Thoracic aorta (tissue), 2 donors: ENCODE data around the gene INHBE. TPM values are rescaled to one million over a fixed set of nuclear protein-coding genes. Genes with fewer than 3 reads are reported as not detected.

ENCODE experiments used
- ATAC-seq: fragments of 150-250 bp; one replicate; pipeline ENCODE4 v1.8.0; 2017; ENCODE audit warnings: low read depth; ENCODE audit not compliant: insufficient number of reproducible peaks, low FRiP score
- DNase-seq: peaks from one replicate; pipeline ENCODE4 v3.0.0-alpha.2; 2020; ENCODE audit warnings: low spot score
- H3K27ac ChIP-seq, 2 donors: fragments of 200-600 bp; sonication (generic); 1 replicate in 1 of 2; 2 replicates in 1 of 2; pipeline ENCODE4 v1.5.1; 2016; ENCODE audit warnings: mild to moderate bottlenecking in 2 of 2, moderate library complexity in 2 of 2
- H3K27me3 ChIP-seq: fragments of 200-600 bp; sonication (generic); replicated peaks from 2 replicates; pipeline ENCODE4 v1.6.0; 2016; ENCODE audit warnings: mild to moderate bottlenecking; ENCODE audit not compliant: insufficient read depth
- H3K36me3 ChIP-seq: fragments of 200-600 bp; sonication (generic); one replicate; pipeline ENCODE4 v1.5.1; 2016
- H3K4me1 ChIP-seq, 2 donors: fragments of 200-600 bp; sonication (generic); 1 replicate in 1 of 2; 2 replicates in 1 of 2; pipeline versions ENCODE4 v1.5.1 to v1.6.0; 2016; ENCODE audit warnings: low read depth in 2 of 2, mild to moderate bottlenecking in 1 of 2; ENCODE audit not compliant: control insufficient read depth in 1 of 2
- H3K4me3 ChIP-seq: fragments of 200-600 bp; sonication (generic); 2 replicates; pipeline ENCODE4 v1.5.1; 2016; ENCODE audit warnings: mild to moderate bottlenecking
- H3K9me3 ChIP-seq: fragments of 200-600 bp; sonication (generic); 2 replicates; pipeline ENCODE4 v1.5.1; 2016
- CTCF ChIP-seq: fragments of 200-600 bp; sonication (generic); IDR thresholded peaks from one replicate; pipeline ENCODE4 v1.5.1; 2019; ENCODE audit warnings: antibody characterized with exemption
- total RNA-seq, 2 donors: library from RNA; depleted of rRNA; stranded (reverse); fragments of >200 nt; gene quantifications; one replicate each; pipeline versions ENCODE4 v1.1.0 to v1.2.3, GENCODE V29; 2016

INHBE gene
- total RNA-seq, 2 donors from 2014 or later = not detected

- H3K4me3 ChIP-seq = no peak overlapping the region
- no peaks in the 10 kb centered on the region for H3K9me3 ChIP-seq
- H3K36me3 ChIP-seq = no peaks in the 10 kb centered on the region
- peaks cover 9 to 32% of the 10 kb centered on the region in 2 donors for H3K4me1 ChIP-seq
- DNase-seq (no peak), ATAC-seq (no peak)
- no peaks in the 10 kb centered on the region for H3K27me3 ChIP-seq
- no peak for TF ChIP-seq CTCF
- H3K27ac ChIP-seq = no peak overlapping the region
These were observed 918 bp upstream of the INHBE start for GRCh38 chr12:57454213-57454565.

GRCh38 chr12:57455374-57456144 is 452 bp downstream of the INHBE start:
- Histone ChIP-seq H3K27ac (no peak overlapping the region), H3K27me3 (no peaks in the 10 kb centered on the region), H3K36me3 (no peaks in the 10 kb centered on the region), H3K4me1 (peaks cover 12 to 37% of the 10 kb centered on the region in 2 donors), H3K9me3 (no peaks in the 10 kb centered on the region), H3K4me3 (peak overlapping the region; percentile 22)
- no peak for TF ChIP-seq CTCF
- no peak for DNase-seq
- ATAC-seq = no peak

GRCh38 chr12:57456145-57456700 is 1.1 kb downstream of the INHBE start:
- no peak for ATAC-seq
- TF ChIP-seq CTCF = peak; percentile 47

GRCh38 chr12:57456737-57457490 is 1.8 kb downstream of the INHBE start:
- TF ChIP-seq CTCF = no peak
- DNase-seq = no peak

More at GRCh38 chr12:57456145-57456700, 1.1 kb downstream of the INHBE start:
- Histone ChIP-seq H3K27me3 (no peaks in the 10 kb centered on the region), H3K9me3 (no peaks in the 10 kb centered on the region), H3K36me3 (no peaks in the 10 kb centered on the region), H3K4me1 (peaks cover 18 to 38% of the 10 kb centered on the region in 2 donors), H3K4me3 (peak overlapping the region; percentile 22), H3K27ac (no peak overlapping the region)
- DNase-seq = no peak

GRCh38 chr12:57458665-57459054 is 3.6 kb downstream of the INHBE start:
- DNase-seq = no peak
- ATAC-seq = no peak
- Histone ChIP-seq H3K27me3 (no peaks in the 10 kb centered on the region), H3K36me3 (no peaks in the 10 kb centered on the region), H3K4me1 (peaks cover 12 to 18% of the 10 kb centered on the region in 2 donors), H3K27ac (peak overlapping the region; percentile 43 to 64), H3K4me3 (peak overlapping the region; percentile 71), H3K9me3 (no peaks in the 10 kb centered on the region)
- no peak for TF ChIP-seq CTCF

More at GRCh38 chr12:57456737-57457490, 1.8 kb downstream of the INHBE start:
- H3K4me3 ChIP-seq = no peak overlapping the region
- ATAC-seq = no peak
- no peak overlapping the region for H3K27ac ChIP-seq
- no peaks in the 10 kb centered on the region for H3K9me3 ChIP-seq
- H3K4me1 ChIP-seq = peaks cover 16 to 32% of the 10 kb centered on the region in 2 donors
- H3K27me3 ChIP-seq = no peaks in the 10 kb centered on the region
- H3K36me3 ChIP-seq = no peaks in the 10 kb centered on the region
